ENCODE data around the gene MYOM1.
A peak's percentile ranks its signal among the peaks of the same experiment; 100 is the strongest.

Gene MYOM1

DNA sequence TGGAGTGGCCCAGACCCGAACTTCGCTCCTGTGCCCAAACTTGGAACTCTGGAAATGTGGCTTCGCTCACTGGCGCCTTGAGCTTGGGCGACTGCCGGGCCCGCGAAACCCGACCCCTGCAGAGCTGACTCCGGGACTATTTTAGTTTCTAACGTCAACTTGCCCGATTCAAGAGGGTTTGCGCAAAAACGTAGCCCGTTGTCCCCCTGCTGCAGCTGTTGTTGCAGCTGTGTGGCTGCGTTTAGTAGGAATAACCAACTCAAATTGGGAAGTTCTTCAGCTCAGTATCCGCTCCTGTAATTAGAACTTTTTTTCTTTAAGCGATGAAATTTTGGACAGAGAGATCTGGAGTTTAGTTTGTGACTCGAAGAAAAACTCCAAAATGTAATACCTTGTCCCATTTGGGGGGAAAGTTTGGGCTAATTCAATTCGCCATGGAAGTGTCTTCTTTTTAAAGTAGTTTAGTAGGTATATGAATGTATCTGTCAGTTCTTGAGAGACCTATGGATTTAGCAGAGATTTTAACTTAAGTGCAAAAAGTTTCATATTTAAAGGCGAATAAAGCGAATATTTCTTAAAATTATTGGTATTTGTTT lies 28.4 kb upstream of the MYOM1 start:
- DNase-seq (ENCODE audit: low spot score), result no peak
- TF ChIP-seq, protein P1, sequence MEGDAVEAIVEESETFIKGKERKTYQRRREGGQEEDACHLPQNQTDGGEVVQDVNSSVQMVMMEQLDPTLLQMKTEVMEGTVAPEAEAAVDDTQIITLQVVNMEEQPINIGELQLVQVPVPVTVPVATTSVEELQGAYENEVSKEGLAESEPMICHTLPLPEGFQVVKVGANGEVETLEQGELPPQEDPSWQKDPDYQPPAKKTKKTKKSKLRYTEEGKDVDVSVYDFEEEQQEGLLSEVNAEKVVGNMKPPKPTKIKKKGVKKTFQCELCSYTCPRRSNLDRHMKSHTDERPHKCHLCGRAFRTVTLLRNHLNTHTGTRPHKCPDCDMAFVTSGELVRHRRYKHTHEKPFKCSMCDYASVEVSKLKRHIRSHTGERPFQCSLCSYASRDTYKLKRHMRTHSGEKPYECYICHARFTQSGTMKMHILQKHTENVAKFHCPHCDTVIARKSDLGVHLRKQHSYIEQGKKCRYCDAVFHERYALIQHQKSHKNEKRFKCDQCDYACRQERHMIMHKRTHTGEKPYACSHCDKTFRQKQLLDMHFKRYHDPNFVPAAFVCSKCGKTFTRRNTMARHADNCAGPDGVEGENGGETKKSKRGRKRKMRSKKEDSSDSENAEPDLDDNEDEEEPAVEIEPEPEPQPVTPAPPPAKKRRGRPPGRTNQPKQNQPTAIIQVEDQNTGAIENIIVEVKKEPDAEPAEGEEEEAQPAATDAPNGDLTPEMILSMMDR (IDR thresholded peaks at IDR 0.05; ENCODE audit: extremely low read depth, missing control alignments), result no peak

DNA sequence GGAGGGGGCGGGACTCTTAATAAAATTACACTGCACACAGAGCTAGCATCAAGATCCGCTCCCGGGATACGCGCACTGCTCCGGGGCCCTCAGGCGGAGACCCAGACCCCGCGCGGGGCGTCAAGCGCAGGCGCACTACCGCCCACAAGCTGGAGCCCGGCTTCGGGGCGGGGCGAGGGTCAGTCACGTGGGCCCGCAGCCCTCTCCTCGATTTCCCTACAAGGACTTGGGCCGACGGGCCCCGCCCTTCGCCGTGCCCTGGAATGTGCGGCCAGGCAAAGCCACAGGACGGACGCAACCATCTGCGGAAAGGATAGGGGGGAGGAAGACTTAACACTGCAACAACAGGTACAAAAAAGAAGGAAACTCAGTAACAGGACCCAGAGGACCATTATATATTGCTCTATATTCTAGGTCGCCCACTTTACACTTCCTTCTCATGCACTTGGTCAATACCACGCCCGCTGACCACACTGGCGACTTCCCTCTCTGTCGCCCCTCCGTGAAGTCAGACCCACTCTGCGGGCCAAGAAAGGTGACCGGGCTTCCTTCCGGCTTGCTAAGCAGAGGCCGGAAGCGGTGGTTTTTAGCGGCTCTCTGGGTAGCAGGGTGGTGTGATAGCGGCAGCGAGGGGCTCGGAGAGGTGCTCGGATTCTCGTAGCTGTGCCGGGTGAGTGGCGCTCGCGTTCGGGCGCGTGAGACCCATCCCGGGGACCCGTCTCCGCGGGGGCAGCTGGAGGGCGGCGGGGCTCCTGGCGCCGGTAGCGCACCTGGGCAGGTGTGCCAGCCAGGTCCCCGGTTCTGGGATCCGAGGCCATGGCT lies 27.7 kb upstream of the MYOM1 start, which contains the start of gene MYL12A:
Gene MYL12A, plus strand, starts transcription at position 562 of the 822 bp plus-strand sequence. CDS start 5,447 bp downstream, outside the sequence.
- TF ChIP-seq, protein P1 (IDR thresholded peaks at IDR 0.05; ENCODE audit: extremely low read depth, missing control alignments), result no peak
- DNase-seq (ENCODE audit: low spot score), result peak; percentile 93

DNA sequence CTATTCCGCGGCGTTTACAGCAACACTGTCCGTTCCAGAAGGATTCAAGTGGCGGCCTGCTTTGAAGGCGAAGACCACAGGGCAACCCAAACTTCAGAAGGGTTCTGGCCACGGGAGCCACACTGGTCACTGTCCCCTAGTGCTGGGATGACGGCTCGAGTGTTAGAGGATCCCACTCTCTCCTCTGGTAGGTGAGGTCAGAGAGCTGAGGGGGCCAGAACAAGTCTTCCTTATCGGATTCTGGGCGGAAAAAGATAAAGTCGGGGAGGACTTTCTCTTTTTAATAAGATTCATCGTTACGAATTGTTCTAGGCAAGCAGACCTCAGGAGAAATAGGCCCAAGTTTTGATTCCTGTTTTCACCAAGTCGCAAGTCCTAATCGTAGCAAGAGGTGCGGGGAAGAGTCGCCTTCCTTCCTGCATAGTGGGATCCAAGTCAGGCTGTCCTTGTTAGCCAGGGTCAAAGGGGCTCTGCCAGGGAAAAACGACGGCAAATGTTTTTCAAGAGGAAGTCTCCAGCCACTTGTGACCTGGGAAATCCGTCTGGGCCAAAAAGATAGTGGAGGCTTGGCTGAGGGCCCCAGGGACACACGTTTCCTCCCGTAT lies 27.0 kb upstream of the MYOM1 start:
- TF ChIP-seq, protein P1 (IDR thresholded peaks at IDR 0.05; ENCODE audit: extremely low read depth, missing control alignments), result no peak
- peak; percentile 22 for DNase-seq (ENCODE audit: low spot score)

DNA sequence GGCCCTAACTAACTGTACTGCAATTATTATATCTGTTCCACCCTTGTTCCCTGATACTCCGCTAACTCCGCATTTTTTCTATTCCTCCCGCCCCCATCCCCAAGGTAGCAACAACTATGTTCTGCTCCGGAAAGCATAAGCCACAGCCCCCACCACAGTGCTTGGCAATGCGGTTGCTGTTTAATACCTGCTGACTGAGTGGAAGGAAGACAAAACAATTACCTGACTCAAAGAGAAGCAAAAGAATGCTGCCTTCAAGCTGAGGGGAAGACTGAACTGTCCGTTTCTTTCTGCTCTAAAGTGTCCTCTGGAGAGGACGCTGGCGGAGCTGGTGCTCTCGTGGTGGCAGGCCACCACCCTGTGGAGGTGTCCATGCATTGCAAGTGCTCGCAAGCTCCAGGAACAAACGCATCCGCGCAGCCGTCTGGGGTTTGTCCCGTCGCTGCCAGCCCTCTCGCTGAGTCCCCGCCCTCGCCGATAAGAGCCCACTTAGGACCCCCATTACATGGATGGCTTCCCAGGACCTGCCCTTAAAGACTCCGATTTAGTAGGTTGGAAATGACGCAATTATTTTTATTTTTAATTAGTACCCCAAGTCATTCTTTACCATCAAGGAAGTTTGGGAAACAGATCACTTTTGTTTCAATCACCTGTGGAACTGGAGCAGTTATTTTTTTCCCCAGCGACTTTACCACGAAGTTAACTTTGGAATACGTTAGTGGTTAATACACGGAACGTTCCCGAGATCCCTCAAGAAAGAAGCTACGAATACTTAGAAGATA lies 26.3 kb upstream of the MYOM1 start:
- peak; percentile 78 for DNase-seq (ENCODE audit: low spot score)
- TF ChIP-seq, protein P1 (IDR thresholded peaks at IDR 0.05; ENCODE audit: extremely low read depth, missing control alignments), result peak; percentile 89

DNA sequence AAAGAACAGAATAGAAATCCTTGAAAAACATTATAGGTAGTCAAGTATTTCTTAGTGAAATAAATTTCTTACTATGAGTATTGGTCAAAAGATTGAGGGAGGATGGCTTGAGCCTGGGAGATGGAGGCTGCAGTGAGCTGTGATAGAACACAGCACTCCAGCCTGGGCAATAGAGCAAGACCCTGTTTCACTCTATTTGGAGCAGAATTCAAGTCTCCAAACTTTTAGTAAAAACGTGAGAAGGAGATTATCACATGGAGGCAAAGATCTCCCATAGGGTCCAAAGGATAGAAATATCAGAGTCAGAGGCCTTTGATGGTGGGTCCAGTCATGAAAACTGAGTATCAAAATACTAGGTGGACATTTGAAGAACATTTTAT lies 25.4 kb upstream of the MYOM1 start:
- TF ChIP-seq, protein P1 (IDR thresholded peaks at IDR 0.05; ENCODE audit: extremely low read depth, missing control alignments), result no peak
- no peak for DNase-seq (ENCODE audit: low spot score)

DNA sequence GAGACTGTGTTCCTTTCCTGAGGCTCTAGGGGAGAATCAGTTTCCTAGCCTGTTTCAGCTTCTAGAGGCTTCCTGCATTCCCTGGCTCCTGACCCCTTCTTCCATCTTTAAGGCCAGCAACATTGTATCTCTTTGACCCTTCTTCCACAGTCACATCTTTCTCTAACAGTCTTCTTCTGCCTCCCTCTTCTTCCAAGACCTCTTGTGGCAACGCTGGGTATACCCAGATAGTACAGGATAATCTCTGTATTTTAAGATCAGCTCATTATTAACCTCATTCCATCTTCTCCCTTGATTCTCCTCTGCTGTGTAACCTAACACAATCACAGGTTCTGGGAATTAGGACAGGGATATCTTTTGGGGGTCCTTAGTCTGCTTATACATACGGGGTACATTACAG lies 19.0 kb upstream of the MYOM1 start:
- TF ChIP-seq, protein P1 (IDR thresholded peaks at IDR 0.05; ENCODE audit: extremely low read depth, missing control alignments), result no peak
- DNase-seq (ENCODE audit: low spot score), result no peak
